PC-9 (cell line): Measurements from ENCODE around the gene LARGE2.

Experiments
- EZH2 ChIP-seq: fragments of 200-600 bp; sonication (generic); IDR thresholded peaks from 2 replicates; pipeline ENCODE4 v1.8.0; 2017; ENCODE audit warnings: antibody characterized with exemption, low read depth
- TF ChIP-seq, protein P1 (sequence below): fragments of 200-600 bp; sonication (generic); conservative IDR thresholded peaks from 2 replicates; pipeline ENCODE4 v1.6.1; 2017; ENCODE audit warnings: mixed run types, antibody characterized with exemption, mild to moderate bottlenecking, moderate library complexity

DNA sequence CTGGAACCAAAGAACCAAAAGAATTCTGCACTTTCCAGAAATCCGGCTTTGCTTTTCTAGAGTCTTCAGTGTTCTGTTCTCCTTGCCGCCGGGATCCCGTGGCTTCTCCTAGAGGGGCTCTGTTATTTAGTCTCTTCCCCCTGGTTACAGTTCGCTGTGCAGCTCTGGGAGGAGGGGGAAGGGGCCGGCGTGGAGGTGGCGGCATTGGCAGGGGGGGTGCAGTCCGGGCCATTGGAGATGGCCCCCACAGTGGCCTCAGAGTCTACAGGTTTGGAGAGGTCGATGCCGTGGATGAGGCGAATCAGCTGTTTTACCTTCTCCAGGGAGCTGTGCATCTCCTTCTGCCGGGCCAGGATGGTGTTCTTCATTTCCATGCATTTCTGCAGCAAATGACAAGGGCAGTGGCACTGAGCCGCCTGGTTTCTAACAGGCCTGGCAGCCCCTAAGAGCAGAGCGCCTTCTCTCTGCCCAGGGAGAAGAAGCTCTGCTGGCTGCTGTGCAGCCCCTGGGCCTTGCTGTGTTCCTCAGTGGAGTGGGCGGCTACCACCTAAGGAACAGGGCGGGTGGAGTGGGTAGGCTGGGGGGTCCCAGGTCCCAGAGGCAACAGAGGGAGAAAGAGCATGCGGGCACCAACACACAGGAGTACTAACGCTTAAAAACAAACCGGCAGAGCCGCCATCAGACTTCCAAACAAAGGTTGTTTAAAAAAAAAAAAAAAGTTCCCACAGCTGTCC lies 11.6 kb downstream of the LARGE2 start:
- TF ChIP-seq EZH2, result no peak
- TF ChIP-seq, protein P1, sequence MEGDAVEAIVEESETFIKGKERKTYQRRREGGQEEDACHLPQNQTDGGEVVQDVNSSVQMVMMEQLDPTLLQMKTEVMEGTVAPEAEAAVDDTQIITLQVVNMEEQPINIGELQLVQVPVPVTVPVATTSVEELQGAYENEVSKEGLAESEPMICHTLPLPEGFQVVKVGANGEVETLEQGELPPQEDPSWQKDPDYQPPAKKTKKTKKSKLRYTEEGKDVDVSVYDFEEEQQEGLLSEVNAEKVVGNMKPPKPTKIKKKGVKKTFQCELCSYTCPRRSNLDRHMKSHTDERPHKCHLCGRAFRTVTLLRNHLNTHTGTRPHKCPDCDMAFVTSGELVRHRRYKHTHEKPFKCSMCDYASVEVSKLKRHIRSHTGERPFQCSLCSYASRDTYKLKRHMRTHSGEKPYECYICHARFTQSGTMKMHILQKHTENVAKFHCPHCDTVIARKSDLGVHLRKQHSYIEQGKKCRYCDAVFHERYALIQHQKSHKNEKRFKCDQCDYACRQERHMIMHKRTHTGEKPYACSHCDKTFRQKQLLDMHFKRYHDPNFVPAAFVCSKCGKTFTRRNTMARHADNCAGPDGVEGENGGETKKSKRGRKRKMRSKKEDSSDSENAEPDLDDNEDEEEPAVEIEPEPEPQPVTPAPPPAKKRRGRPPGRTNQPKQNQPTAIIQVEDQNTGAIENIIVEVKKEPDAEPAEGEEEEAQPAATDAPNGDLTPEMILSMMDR, result no peak
